Bone marrow (tissue), 2 donors: Measurements from ENCODE around the gene CHCHD3.

Experiments used
- DNase-seq, 2 donors: peaks; one replicate each; lab custom pipeline; 2025; lab: John Stamatoyannopoulos, UW

The CHCHD3 gene

DNA sequence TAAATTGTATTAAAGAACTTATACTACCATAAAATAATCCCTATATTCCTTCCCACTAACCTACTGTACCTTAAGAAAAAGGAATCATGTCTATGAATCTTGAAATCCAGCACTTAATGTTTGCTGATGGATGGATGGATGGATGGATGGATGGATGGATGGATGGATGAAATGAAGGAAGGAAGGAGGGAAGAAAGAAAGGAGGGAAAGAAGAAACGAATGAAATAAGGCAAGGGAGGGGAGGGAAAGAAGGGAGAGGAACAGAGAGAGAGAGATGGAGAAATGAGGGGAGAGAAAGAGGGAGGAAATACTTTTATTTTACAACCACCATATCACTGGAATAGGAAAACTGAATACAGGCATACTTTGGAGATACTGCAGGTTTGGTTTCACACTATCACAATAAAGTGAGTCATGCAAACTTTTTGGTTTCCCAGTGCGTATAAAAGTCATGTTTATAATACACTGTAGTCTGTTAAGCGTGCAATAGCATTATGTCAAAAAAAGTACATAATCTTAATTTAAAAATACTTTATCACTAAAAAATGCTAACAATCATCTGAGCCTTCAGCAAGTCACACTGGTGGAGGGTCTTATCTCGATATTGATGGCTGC, 219.8 kb downstream of the CHCHD3 start:
- no peak for DNase-seq

DNA sequence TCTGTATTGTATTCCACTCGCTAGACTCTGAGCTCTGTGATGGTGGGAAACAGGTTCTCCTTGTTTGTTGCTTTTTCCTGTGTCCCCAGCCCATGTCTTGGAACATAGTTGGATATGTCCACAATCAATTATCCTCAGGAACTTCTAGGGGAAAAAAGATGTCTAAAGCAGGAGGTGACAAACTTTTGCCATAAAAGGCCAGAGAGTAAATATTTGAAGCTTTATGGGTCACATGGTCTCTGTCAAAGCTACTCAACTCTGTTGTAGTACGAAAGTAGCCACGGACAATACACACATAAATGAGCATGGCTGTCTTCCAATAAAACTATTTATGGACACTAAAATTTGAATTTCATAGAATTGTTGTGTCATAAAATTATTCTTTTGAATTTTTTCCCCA, 220.5 kb downstream of the CHCHD3 start:
- DNase-seq, result no peak

- no peak for DNase-seq
Measured at GRCh38 chr7:132859199-132859598, 222.7 kb downstream of the CHCHD3 start.

DNA sequence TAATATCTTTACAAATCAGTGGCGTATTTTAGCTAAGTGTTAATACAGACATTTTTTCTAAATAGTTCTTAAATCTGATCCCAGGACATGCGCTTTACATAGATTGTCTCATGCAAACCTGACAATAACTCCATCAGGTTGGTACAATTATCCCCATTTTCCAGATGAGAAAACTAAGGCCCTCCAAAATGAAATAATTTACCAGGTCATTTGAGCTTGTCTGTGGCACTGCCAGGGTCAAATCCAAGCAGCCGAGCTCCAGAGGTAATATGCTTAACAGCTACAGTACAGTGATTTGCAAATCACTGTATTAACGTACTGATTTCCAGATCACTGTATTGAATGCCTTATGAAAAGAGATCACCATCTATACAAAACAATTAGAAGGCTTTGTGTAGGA, 223.1 kb downstream of the CHCHD3 start:
- no peak for DNase-seq

DNA sequence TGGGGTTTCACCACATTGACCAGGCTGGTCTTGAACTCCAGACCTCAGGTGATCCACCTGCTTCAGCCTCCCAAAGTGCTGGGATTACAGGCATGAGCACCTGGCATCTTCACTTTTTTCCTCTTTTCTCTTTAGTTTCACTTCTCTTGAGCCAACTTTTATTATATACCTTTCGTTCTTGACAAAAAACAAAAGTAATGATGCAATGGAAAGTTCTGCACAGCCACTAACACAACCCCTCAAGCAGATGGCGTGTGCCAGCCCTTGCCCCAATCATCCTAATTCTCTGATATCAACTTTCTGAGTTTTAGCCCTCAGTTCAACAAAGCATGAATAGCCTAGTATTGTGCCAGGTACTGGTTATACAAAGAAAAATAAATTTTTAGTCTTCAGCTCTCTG, 223.6 kb downstream of the CHCHD3 start:
- DNase-seq, result no peak

GRCh38 chr7:132857703-132858102, 224.2 kb downstream of the CHCHD3 start:
- DNase-seq, result no peak

- DNase-seq, result no peak
Measured at GRCh38 chr7:132857031-132857430, 224.9 kb downstream of the CHCHD3 start.

GRCh38 chr7:132856416-132856815, 225.5 kb downstream of the CHCHD3 start:
- DNase-seq, result no peak

GRCh38 chr7:132855901-132856300, 226.0 kb downstream of the CHCHD3 start:
- no peak for DNase-seq

DNA sequence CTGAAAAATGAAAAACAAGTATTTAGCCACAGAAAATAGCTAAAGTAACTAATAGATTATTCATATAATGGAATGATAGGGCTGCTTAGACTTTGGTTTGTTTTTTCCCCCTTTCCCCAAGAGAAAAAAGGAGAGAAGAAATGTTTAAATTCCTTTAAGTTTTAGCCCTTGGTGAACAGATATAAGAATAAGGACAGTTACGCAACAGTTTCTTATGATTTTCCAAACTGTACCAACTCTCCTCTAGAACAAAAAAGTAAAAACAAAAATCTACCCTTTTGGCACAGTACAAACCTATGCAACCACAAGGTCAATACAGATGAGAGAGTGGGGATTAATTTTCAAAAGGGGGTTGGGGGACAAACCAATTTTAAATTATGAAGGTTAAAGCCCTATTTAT, 227.7 kb downstream of the CHCHD3 start:
- no peak for DNase-seq

DNA sequence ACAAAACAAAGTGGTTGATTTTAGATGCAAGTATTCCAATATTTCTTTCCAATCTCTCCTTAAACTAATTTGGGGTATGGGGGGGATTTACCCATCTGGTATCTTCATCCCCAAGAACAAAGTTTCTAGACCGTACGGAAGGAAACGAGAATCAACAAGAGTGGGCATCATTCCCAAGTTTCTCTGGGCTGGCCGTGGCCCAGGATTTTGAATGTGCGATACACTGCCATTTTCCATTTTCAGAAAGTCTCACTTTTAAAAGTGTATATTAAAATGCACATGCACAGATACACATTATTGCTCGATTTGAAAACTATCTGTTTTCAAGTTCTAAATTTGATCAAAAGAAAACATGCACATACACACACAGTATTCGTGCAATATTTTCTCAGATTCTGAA, 234.5 kb downstream of the CHCHD3 start:
- DNase-seq, result no peak

GRCh38 chr7:132846086-132846485, 235.8 kb downstream of the CHCHD3 start:
- DNase-seq, result no peak

- no peak for DNase-seq
Measured at GRCh38 chr7:132842478-132842877, 239.4 kb downstream of the CHCHD3 start.

DNA sequence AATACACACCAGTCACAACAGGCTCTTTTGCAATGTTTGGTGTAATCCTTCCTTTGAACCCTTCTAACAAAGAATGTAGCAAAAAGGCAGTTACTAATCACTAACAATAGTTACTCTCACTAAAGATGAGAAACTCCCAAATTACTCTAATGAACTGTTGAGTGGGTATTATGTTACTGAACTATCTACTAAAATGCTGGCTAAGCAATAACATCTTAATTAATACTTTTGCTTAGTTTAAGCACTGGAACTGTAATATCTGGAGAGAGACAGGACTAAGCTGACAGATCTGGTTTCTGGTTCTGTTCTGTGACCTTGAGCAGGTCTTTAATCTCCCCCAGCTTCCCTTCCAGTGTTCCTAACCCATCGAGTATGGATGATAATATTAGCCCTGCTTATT, 241.7 kb downstream of the CHCHD3 start:
- DNase-seq, result no peak

GRCh38 chr7:132838313-132838712, 243.6 kb downstream of the CHCHD3 start:
- DNase-seq, result no peak

DNA sequence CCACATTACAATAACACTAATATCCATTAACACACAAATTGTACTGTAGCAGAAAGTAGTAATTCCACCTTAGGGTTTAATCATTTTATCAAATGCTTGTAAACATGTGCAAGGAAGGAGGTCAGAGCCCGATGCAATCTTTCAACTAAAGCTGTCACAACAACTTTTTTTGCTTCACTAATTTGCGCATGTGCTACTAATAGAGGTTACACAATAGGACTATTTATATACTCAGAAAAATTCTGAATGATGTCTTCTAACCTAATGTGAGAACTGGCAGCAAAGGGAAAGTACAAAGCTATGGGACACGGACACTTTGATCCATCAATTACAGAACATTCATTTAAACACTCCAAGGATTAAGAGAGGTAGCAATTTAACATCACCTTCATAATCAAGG, 244.4 kb downstream of the CHCHD3 start:
- DNase-seq, result no peak

GRCh38 chr7:132836746-132837145, 245.1 kb downstream of the CHCHD3 start:
- DNase-seq, result no peak

DNA sequence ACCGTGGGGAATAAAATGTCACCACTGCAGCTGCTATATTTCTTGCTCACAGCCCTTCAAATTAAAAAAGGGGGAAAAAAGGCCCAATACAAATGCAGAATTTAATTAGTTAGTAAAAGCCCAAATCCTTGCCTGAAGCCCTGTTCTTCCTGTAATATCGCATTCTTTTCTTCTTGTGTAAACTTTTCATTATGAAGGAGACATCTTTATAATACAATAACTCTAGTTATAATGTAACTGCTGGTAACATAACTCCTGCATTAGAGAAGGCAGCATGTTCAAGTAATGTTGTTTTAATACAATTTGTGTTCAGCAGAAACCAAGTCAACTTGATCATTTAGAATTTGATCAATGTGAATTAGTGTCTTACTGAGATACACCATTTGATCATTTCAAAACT, 250.9 kb downstream of the CHCHD3 start:
- no peak for DNase-seq

- no peak for DNase-seq
Measured at GRCh38 chr7:132828502-132828901, 253.4 kb downstream of the CHCHD3 start.

DNA sequence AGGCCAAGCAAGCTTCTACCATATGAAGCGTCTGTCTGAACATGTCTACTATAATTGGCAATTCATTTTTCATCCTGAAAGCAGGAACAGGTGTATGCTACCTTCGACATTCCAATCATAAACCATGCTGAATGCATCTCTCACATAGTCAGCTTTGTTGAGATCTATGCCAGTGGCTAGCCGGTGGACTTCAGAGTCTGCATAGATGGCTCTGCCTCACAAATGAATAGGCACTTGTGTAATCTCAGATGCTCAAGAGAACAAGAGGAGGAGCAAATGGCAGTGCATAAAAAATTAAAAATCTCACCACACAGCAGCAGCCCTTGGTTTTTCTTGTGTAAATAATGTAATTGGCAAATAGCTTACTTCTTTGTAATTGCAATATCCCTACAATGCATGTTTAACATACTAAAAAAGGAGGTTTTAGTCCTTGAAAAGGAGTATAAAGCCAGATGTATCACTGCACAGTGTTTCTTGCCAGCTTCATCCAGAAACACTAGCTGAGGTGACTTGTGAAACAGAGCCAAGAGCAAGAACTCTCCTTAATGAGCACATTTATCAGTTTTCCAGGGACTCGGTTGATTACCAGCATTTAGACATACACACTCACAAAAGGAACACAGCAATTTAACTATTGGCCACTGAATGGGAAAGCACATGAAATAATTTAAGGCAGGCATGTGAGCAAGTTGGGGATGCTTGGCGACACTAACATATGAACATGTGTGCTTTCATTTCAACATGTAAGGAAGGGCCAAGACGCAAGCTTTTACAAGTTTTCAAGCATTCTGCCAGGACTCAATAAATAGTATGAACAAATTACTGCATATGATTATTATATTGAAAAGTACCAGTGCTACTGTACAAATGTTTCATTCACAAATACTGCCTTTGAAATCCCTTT, 255.7 kb downstream of the CHCHD3 start:
- no peak for DNase-seq

DNA sequence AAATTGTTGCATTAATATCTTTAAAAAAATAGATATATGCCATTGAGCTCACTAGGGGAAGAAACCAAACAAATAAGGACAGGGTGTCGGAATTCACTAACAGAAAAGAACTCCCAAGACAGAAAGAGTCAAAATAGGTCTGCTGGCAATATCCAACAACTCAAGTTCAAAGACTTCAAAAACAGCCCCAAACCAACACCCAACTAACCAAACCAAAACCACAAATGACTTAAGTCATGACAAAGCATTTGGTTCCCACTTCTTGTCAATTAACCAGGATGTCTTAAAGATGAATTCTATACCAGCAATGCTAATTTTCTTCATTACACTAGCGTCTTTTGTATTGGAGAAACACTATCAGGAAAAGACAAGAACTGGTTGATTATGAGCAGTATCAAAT, 256.7 kb downstream of the CHCHD3 start:
- DNase-seq, result no peak

- no peak for DNase-seq
Measured at GRCh38 chr7:132819648-132820047, 262.2 kb downstream of the CHCHD3 start.

DNA sequence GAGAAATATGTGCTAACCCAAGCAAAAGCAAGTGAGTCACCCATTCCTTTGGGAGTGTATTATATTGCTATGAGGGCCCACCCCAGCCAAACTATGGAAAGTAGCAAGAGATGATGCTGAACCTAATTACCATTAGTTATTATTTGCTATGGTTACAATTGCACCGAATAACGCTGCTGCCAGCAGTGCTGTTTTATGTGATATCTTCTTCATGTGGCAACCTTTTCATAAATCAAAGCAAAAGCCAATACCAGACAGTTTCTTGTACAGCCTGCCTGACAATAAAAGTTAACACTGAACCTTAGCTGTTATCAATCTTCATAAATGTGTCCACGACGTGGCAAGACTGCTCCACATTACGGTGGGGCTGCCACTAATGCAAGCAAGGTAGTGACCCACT, 263.9 kb downstream of the CHCHD3 start:
- DNase-seq, result no peak
